Aorta (tissue), 5 donors: ENCODE measurements around the gene NUDC. TPM values are rescaled to one million over a fixed set of nuclear protein-coding genes. Genes with fewer than 3 reads are reported as not detected.
A peak's percentile ranks its signal among the peaks of the same experiment; 100 is the strongest.

Experiments
- ATAC-seq: fragments of 200-7000 bp; cut with Tn5 transposase; one replicate; pipeline ENCODE4 v1.9.1; 2022; ENCODE audit warnings: moderate library complexity; ENCODE audit not compliant: low FRiP score
- DNase-seq, 2 donors: peaks; one replicate each; pipeline ENCODE4 v3.0.0-alpha.2; 2020
- H3K27ac ChIP-seq, 2 donors: one replicate each; pipeline ENCODE4 v1.5.1; 2013; ENCODE audit warnings: low read length in 2 of 2, mild to moderate bottlenecking in 2 of 2, moderate library complexity in 2 of 2, control low read depth in 1 of 2, inconsistent platforms in 1 of 2, low read depth in 1 of 2
- H3K27me3 ChIP-seq, 2 donors: one replicate each; pipeline ENCODE4 v1.6.1; 2013; ENCODE audit warnings: control low read depth in 1 of 2, low read length in 1 of 2, mild to moderate bottlenecking in 1 of 2, moderate library complexity in 1 of 2; ENCODE audit not compliant: insufficient read depth in 2 of 2, control insufficient read depth in 1 of 2
- H3K36me3 ChIP-seq, 2 donors: one replicate each; pipeline ENCODE4 v1.6.1; 2013; ENCODE audit warnings: control low read depth in 1 of 2, low read length in 1 of 2, mild to moderate bottlenecking in 1 of 2; ENCODE audit not compliant: insufficient read depth in 2 of 2, control insufficient read depth in 1 of 2
- H3K4me1 ChIP-seq, 2 donors: one replicate each; pipeline ENCODE4 v1.6.1; 2013; ENCODE audit warnings: low read length in 2 of 2, control low read depth in 1 of 2, mild to moderate bottlenecking in 1 of 2, moderate library complexity in 1 of 2; ENCODE audit not compliant: insufficient read depth in 2 of 2, control insufficient read depth in 1 of 2
- H3K4me3 ChIP-seq, 2 donors: one replicate each; pipeline ENCODE4 v1.5.1; 2013; ENCODE audit warnings: low read length in 2 of 2, control low read depth in 1 of 2, mild to moderate bottlenecking in 1 of 2
- H3K9me3 ChIP-seq: one replicate; pipeline ENCODE4 v1.6.1; 2013; ENCODE audit warnings: mild to moderate bottlenecking, low read length; ENCODE audit not compliant: control insufficient read depth
- WGBS, 2 donors: extraction: QIAGEN DNeasy Blood & Tissue Kit; methylation state at CpG; one replicate each; pipeline ENCODE4 v1.1.7; 2013; 5-methylcytosine and 5-hydroxymethylcytosine counted together
- intact Hi-C, 2 donors: fragments of 100-400 bp; cut with DNase I; formaldehyde crosslinking; loops; one replicate each; pipeline versions ENCODE4 v1.14.2 to v1.15.0; 2022
- polyA plus RNA-seq, 2 donors: library from polyadenylated mRNA; stranded (reverse); fragments of 200-250 nt; gene quantifications; one replicate each; pipeline ENCODE4 v1.2.3, GENCODE V29; 2013
- total RNA-seq, 2 donors: library from RNA; stranded (reverse); fragmentation: NEBNext Ultra II Directional; extraction: Animal tissue kit (Norgen Biotek cat#: 25700); gene quantifications; one replicate each; pipeline ENCODE4 v1.2.1, GENCODE V29; 2021
- donor health status: healthy with polysubstance abuse.
- donor health status: Bipolar disorder and iron deficiency.
- donor health status: DM: no; HTN: no; CAD: no.
- donor health status: DM: no; HTN: no; CAD: no.
- donor health status: DM: yes; HTN: yes; CAD: no.

The NUDC gene
- total and polyA plus RNA-seq, 4 donors = 44.9 to 79.8 (median 56.3) TPM

DNA sequence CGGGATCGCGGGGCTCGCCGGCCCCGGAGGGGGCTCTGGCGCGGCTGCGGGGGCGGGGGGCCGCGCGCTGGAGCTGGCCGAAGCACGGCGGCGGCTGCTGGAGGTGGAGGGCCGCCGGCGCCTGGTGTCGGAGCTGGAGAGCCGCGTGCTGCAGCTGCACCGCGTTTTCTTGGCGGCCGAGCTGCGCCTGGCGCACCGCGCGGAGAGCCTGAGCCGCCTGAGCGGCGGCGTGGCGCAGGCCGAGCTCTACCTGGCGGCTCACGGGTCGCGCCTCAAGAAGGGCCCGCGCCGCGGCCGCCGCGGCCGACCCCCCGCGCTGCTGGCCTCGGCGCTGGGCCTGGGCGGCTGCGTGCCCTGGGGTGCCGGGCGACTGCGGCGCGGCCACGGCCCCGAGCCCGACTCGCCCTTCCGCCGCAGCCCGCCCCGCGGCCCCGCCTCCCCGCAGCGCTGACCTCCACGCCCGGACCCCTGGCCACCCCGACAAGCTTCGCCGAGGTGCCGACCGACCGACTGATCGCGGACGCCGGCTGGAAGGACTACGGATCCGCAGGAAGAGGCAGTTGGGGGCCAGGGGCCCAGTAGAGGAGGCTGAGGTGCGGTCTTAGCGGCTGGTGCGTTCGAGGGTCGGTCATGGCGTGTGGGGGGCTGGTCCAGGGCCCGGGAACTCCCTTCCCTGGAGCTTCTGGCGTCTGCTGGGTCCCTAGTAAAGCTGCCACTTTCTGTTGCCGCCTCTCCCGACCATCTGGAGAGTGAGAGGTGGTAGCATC lies 72.7 kb downstream of the NUDC start:
- no peak for DNase-seq
- intact Hi-C loops = no loop called here
- H3K4me3 ChIP-seq = peak overlapping the region; percentile 6 to 68
- WGBS, 2 donors = 1% methylated on average over 73 to 97 of the region's 97 CpGs
- ATAC-seq = no peak
- peak overlapping the region in 1 of 2 donors; percentile 64 for H3K27ac ChIP-seq
- H3K9me3 ChIP-seq = no peaks in the 10 kb centered on the region
- no peaks in the 10 kb centered on the region for H3K4me1 ChIP-seq
- peaks cover 0 to 2% of the 10 kb centered on the region in 2 donors for H3K27me3 ChIP-seq
- H3K36me3 ChIP-seq = no peaks in the 10 kb centered on the region

DNA sequence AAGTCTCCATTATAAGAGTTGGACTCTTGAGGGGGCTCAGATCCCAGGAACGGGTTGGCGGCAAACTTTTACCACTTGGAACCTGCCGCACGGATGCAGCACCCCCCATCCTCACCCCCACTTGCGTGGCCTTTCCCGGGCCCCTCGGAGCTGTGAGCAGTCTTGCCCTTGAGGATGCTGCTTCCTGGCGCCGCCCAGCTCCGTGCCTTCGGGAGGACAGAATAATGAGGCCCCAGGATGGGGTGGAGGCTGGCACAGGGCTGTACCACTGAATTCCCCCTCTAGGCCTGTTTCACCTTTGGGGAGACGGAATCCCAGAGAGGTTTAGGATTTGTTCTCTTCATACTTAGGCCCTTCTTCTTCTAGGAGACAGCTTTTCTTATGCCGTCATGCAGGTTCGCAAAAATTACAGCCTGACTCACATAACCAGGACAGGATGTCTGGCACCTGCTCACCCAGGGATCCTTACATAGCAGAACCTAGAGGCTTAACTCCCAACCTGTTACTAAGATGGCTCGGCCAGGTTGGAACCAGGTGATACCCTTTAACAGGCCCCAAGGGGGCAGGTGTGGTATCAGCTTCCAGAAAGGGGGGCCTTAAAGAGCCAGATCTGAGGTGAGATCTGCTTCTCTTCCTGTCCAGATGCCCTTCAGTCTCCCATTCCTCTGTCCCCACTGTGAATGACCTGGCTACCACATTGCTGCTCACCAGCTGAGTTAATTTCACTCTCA lies 73.4 kb downstream of the NUDC start:
- ATAC-seq (no peak), DNase-seq (no peak)
- intact Hi-C loops = loop anchor here (5.0 kb wide), 2 partner anchors 37 to 102 kb away; no protein-coding TSS in a partner anchor
- WGBS, 2 donors = 40 to 41% methylated on average over 15 of the region's 15 CpGs
- Histone ChIP-seq H3K4me1 (no peaks in the 10 kb centered on the region), H3K36me3 (no peaks in the 10 kb centered on the region), H3K27ac (peak overlapping the region in 1 of 2 donors; percentile 64), H3K9me3 (no peaks in the 10 kb centered on the region), H3K27me3 (peaks cover 0 to 2% of the 10 kb centered on the region in 2 donors), H3K4me3 (peak overlapping the region; percentile 6 to 68)

- ATAC-seq = no peak
- no peak for DNase-seq
- H3K9me3 ChIP-seq = no peaks in the 10 kb centered on the region
- H3K4me1 ChIP-seq = no peaks in the 10 kb centered on the region
- no peaks in the 10 kb centered on the region for H3K36me3 ChIP-seq
- H3K27ac ChIP-seq = peak overlapping the region; percentile 7 to 29
- intact Hi-C loops = loop anchor here (2.0 to 5.0 kb wide), 3 partner anchors 36 to 101 kb away; no protein-coding TSS in a partner anchor
- peaks cover 0 to 2% of the 10 kb centered on the region in 2 donors for H3K27me3 ChIP-seq
- H3K4me3 ChIP-seq = no peak overlapping the region
- WGBS, 2 donors = 25 to 28% methylated on average over 1 of the region's 1 CpG
Measured at GRCh38 chr1:26996024-26996423, 74.5 kb downstream of the NUDC start.

Other genes with a start within 250 kb of the NUDC start
- gene ARID1A, start 225.7 kb upstream of the NUDC start, total RNA-seq = 10 to 100 TPM; 55.9 to 72.3 TPM
- gene ARID1A, start 225.7 kb upstream of the NUDC start, polyA plus RNA-seq = 10 to 100 TPM in 1 of 2 donors, 1 to 10 TPM in 1; 6.5 to 13.7 TPM
- 10 to 100 TPM in 1 of 2 donors, 1 to 10 TPM in 1; 6.8 to 10.3 TPM for gene PIGV, start 133.8 kb upstream of the NUDC start, total RNA-seq
- gene PIGV, start 133.8 kb upstream of the NUDC start, polyA plus RNA-seq = 10 to 100 TPM in 1 of 2 donors, 1 to 10 TPM in 1; 6.9 to 10.9 TPM
- 10 to 100 TPM; 18.0 to 21.4 TPM for gene ZDHHC18, start 95.1 kb upstream of the NUDC start, total RNA-seq
- 1 to 10 TPM; 8.0 to 8.2 TPM for gene ZDHHC18, start 95.1 kb upstream of the NUDC start, polyA plus RNA-seq
- 1 to 10 TPM; 3.7 to 7.6 TPM for gene SFN, start 58.6 kb upstream of the NUDC start, total RNA-seq
- 10 to 100 TPM in 1 of 2 donors, 1 to 10 TPM in 1; 3.3 to 18.3 TPM for gene SFN, start 58.6 kb upstream of the NUDC start, polyA plus RNA-seq
- gene GPN2, start 31.5 kb upstream of the NUDC start, total RNA-seq = 10 to 100 TPM; 17.7 to 19.6 TPM
- 10 to 100 TPM; 12.1 to 20.7 TPM for gene GPN2, start 31.5 kb upstream of the NUDC start, polyA plus RNA-seq
- gene GPATCH3, start 21.3 kb upstream of the NUDC start, total RNA-seq = 10 to 100 TPM in 1 of 2 donors, 1 to 10 TPM in 1; 9.7 to 12.7 TPM
- 10 to 100 TPM in 1 of 2 donors, 1 to 10 TPM in 1; 7.5 to 16.4 TPM for gene GPATCH3, start 21.3 kb upstream of the NUDC start, polyA plus RNA-seq
- not detected for gene NR0B2, start 7.8 kb upstream of the NUDC start, total RNA-seq
- 10 to 100 TPM in 1 of 2 donors, not detected in 1; 28.0 TPM for gene NR0B2, start 7.8 kb upstream of the NUDC start, polyA plus RNA-seq
- not detected for gene KDF1, start 38.7 kb downstream of the NUDC start, total RNA-seq
- gene KDF1, start 38.7 kb downstream of the NUDC start, polyA plus RNA-seq = 1 to 10 TPM in 1 of 2 donors, under 1 TPM in 1; 0.23 to 1.6 TPM
- 10 to 100 TPM; 15.0 to 16.3 TPM for gene TRNP1, start 71.9 kb downstream of the NUDC start, total RNA-seq
- gene TRNP1, start 71.9 kb downstream of the NUDC start, polyA plus RNA-seq = 10 to 100 TPM; 15.2 to 30.8 TPM
- 10 to 100 TPM; 20.6 to 73.9 TPM for gene TENT5B, start 91.1 kb downstream of the NUDC start, total RNA-seq
- 10 to 100 TPM; 10.4 to 23.7 TPM for gene TENT5B, start 91.1 kb downstream of the NUDC start, polyA plus RNA-seq
- 10 to 100 TPM; 17.6 to 24.9 TPM for gene SLC9A1, start 233.4 kb downstream of the NUDC start, total RNA-seq
- 10 to 100 TPM in 1 of 2 donors, 1 to 10 TPM in 1; 4.5 to 10.1 TPM for gene SLC9A1, start 233.4 kb downstream of the NUDC start, polyA plus RNA-seq